AG10803 (cell line): Measurements from ENCODE around the gene DCAF17.

ENCODE experiments used
- DNase-seq: peaks from one replicate; pipeline ENCODE4 v3.0.0; 2010; ENCODE audit warnings: low read depth
- H3K4me3 ChIP-seq: 2 replicates; pipeline ENCODE4 v1.5.1; 2011; ENCODE audit warnings: mild to moderate bottlenecking, low read length, control low read depth
- CTCF ChIP-seq: conservative IDR thresholded peaks from 2 replicates; pipeline ENCODE4 v1.5.1; 2011; ENCODE audit warnings: mild to moderate bottlenecking, low read length, control low read depth, inconsistent platforms

The DCAF17 gene

GRCh38 chr2:171434013-171434989 lies at the start of gene DCAF17:
TSS of gene DCAF17 (plus strand) at chr2:171434226. CDS start at chr2:171434578, 352 bp downstream.
- H3K4me3 ChIP-seq: peak within 1 kb of the TSS; percentile 90
- DNase-seq: peak; percentile 95
- TF ChIP-seq CTCF: no peak; the same call in 1 of the 2 replicates

GRCh38 chr2:171386627-171387026 lies 47.4 kb upstream of the DCAF17 start:
- H3K4me3 ChIP-seq: no peak overlapping the region
- DNase-seq: no peak
- no peak for TF ChIP-seq CTCF

GRCh38 chr2:171387052-171387451 lies 47.0 kb upstream of the DCAF17 start:
- no peak for TF ChIP-seq CTCF
- no peak overlapping the region for H3K4me3 ChIP-seq
- DNase-seq: no peak

- H3K4me3 ChIP-seq: no peak overlapping the region
- DNase-seq: no peak
- TF ChIP-seq CTCF: no peak
Observed at GRCh38 chr2:171389325-171389724, 44.7 kb upstream of the DCAF17 start.

GRCh38 chr2:171389780-171390179 lies 44.2 kb upstream of the DCAF17 start:
- H3K4me3 ChIP-seq: no peak overlapping the region
- TF ChIP-seq CTCF: no peak
- no peak for DNase-seq

- no peak overlapping the region for H3K4me3 ChIP-seq
- DNase-seq: peak; percentile 65
- no peak for TF ChIP-seq CTCF
Observed at GRCh38 chr2:171390941-171391516, 43.0 kb upstream of the DCAF17 start.
